ENCODE measurements around the gene CADPS.

The CADPS gene

GRCh38 chr3:62554264-62554799, 320.9 kb downstream of the CADPS start:
- no peak for DNase-seq

- DNase-seq = peak; percentile 22
Observed at GRCh38 chr3:62553811-62554210, 321.4 kb downstream of the CADPS start.

- DNase-seq = no peak
Observed at GRCh38 chr3:62551556-62551955, 323.7 kb downstream of the CADPS start.

GRCh38 chr3:62550439-62550838, 324.8 kb downstream of the CADPS start:
- DNase-seq = no peak

- no peak for DNase-seq
Observed at GRCh38 chr3:62548528-62549205, 326.5 kb downstream of the CADPS start.

- no peak for DNase-seq
Observed at GRCh38 chr3:62546266-62546665, 328.9 kb downstream of the CADPS start.

- no peak for DNase-seq
Observed at GRCh38 chr3:62542185-62542584, 333.0 kb downstream of the CADPS start.

- DNase-seq = no peak
Observed at GRCh38 chr3:62539762-62540161, 335.5 kb downstream of the CADPS start.

- no peak for DNase-seq
Observed at GRCh38 chr3:62538691-62539356, 336.4 kb downstream of the CADPS start.

GRCh38 chr3:62534326-62534725, 340.9 kb downstream of the CADPS start:
- DNase-seq = no peak

GRCh38 chr3:62532796-62533195, 342.4 kb downstream of the CADPS start:
- no peak for DNase-seq

GRCh38 chr3:62531981-62532380, 343.2 kb downstream of the CADPS start:
- no peak for DNase-seq

GRCh38 chr3:62531493-62531892, 343.7 kb downstream of the CADPS start:
- DNase-seq = no peak

GRCh38 chr3:62529230-62529629, 346.0 kb downstream of the CADPS start:
- DNase-seq = peak; percentile 34

GRCh38 chr3:62527474-62527873, 347.7 kb downstream of the CADPS start:
- peak; percentile 5 for DNase-seq

- DNase-seq = peak; percentile 14
Observed at GRCh38 chr3:62525281-62525680, 349.9 kb downstream of the CADPS start.

GRCh38 chr3:62523672-62524071, 351.5 kb downstream of the CADPS start:
- no peak for DNase-seq

- DNase-seq = no peak
Observed at GRCh38 chr3:62521464-62522105, 353.6 kb downstream of the CADPS start.

GRCh38 chr3:62503516-62503915, 371.7 kb downstream of the CADPS start:
- no peak for DNase-seq

GRCh38 chr3:62502315-62503300, 372.6 kb downstream of the CADPS start:
- DNase-seq = no peak

GRCh38 chr3:62501289-62501668, 373.9 kb downstream of the CADPS start:
- no peak for DNase-seq

GRCh38 chr3:62500556-62501288, 374.5 kb downstream of the CADPS start:
- DNase-seq = no peak
